ENCODE data around the gene TAF4. TPM values are rescaled to one million over a fixed set of nuclear protein-coding genes. Genes with fewer than 3 reads are reported as not detected.

Gene TAF4
- total RNA-seq, 1 experiment from 2014 or later = 21.0 TPM

DNA sequence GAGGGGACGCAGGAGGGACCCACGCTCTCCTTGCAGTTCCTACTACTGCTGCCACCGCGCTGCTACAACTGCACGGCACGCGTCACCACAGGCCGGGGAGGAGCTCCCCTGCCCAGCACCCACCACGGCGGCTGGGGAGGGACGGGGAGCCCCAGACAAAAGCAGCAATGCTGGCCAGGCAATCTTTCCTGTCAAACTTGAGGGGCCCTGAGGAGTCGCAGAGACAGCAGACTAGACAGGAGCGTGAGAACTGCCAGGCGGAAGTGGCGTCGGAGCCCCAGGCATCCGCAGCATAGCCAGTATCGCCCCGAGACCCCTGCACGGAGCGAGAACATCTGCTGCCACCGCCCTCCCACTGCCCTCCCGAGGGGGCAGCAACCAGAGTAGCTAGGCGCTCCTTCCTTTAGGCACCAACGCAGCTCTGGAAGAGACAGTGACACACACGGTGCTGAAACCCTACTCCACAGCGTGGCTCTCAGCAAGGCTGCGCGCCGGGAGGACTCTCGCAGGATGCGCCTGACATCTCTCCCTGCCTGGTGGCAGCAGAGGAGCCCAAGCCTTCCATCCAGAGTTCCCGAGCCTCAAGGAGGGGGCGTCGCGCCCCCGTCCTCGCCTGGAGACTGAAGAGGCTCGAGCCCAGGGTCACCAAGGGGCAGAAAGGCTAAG is 2.2 kb downstream of the TAF4 start:
- Histone ChIP-seq H3K27ac (ENCODE audit: low read length) (peak overlapping the region; percentile 44), H3K4me3 (ENCODE audit: low read depth in 2 of 2, low read length in 2 of 2) (peak overlapping the region; percentile 43 to 45), H3K27me3 (ENCODE audit: control insufficient read depth, insufficient read depth, low read length) (no peaks in the 10 kb centered on the region), H3K36me3 (ENCODE audit: control insufficient read depth, insufficient read depth, low read length) (no peaks in the 10 kb centered on the region), H3K9me3 (ENCODE audit: control insufficient read depth, insufficient read depth, low read depth, low read length) (no peaks in the 10 kb centered on the region), H3K4me1 (ENCODE audit: control insufficient read depth, insufficient read depth, low read length) (peaks cover 27% of the 10 kb centered on the region)
- CTCF ChIA-PET = no interaction called here
- in situ Hi-C loops (cut with HindIII; ENCODE audit: low pct_unique_long_range_greater_than_20kb, low sequenced_read_pairs) (no loop called here), intact Hi-C loops (cut with micrococcal nuclease; ENCODE audit: unreplicated experiment) (no loop called here)
- no peak for ATAC-seq
- DNase-seq (ENCODE audit: low read depth, low spot score) = no peak
- POLR2A ChIA-PET = no interaction called here
- TF ChIP-seq SIN3A (IDR thresholded peaks at IDR 0.05; ENCODE audit: borderline replicate concordance, insufficient read depth, low read depth, low read length) = no peak
- TF ChIP-seq TCF7L2 (IDR thresholded peaks at IDR 0.05; ENCODE audit: low read depth, low read length) = no peak
- no peak for TF ChIP-seq POLR2AphosphoS5 (IDR thresholded peaks at IDR 0.05; ENCODE audit: low read depth, low read length)
- TF ChIP-seq REST (IDR thresholded peaks at IDR 0.05; ENCODE audit: insufficient read depth in 1 of 2, low read depth in 2 of 2, low read length in 1 of 2) = no peak
- TF ChIP-seq CTCF (IDR thresholded peaks at IDR 0.05) = no peak
- no TSS peak for BruUV-seq (replicated peaks)

DNA sequence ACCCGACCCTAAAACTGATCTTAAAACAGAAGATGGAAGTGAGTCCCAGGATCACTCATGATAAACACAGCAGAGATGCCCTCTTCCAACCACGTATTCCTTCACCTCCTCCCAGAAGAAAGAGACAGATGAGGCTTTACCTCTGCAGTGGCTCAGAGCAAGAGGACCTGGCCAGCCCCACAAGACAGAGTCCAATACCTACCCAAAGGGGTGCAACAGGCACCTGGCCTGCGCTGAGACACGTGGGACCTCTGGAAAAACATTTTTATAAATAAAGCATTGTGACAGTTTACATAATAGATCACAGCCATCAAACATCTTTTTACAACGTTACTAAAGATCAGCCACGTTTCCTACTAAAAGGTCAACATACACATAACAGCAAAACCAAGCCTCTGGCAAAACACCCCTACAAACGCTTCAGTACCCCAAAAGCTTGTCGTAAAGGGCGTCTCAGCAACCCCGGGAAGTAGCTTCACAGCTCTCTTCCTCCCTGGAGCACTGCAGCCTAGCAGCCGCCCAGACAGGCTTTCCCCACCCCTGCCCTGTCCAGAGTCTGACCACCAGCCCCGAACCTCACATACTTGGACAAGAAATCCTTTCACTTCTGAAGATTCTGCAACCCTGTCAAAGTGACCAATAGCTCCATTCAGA is 2.9 kb downstream of the TAF4 start:
- H3K4me1 ChIP-seq (ENCODE audit: control insufficient read depth, insufficient read depth, low read length) = peaks cover 27% of the 10 kb centered on the region
- H3K27ac ChIP-seq (ENCODE audit: low read length) = 0 out of 2 replicates have a peak overlapping the region, but pooled peaks have one; percentile 41
- no peak overlapping the region for H3K4me3 ChIP-seq (ENCODE audit: low read depth in 2 of 2, low read length in 2 of 2)
- no peaks in the 10 kb centered on the region for H3K27me3 ChIP-seq (ENCODE audit: control insufficient read depth, insufficient read depth, low read length)
- intact Hi-C loops (cut with micrococcal nuclease; ENCODE audit: unreplicated experiment) = no loop called here
- CTCF ChIA-PET = no interaction called here
- no peaks in the 10 kb centered on the region for H3K9me3 ChIP-seq (ENCODE audit: control insufficient read depth, insufficient read depth, low read depth, low read length)
- H3K36me3 ChIP-seq (ENCODE audit: control insufficient read depth, insufficient read depth, low read length) = no peaks in the 10 kb centered on the region
- in situ Hi-C loops (cut with HindIII; ENCODE audit: low pct_unique_long_range_greater_than_20kb, low sequenced_read_pairs) = no loop called here
- no peak for TF ChIP-seq CTCF (IDR thresholded peaks at IDR 0.05)
- TF ChIP-seq REST (IDR thresholded peaks at IDR 0.05; ENCODE audit: insufficient read depth in 1 of 2, low read depth in 2 of 2, low read length in 1 of 2) = no peak
- no peak for TF ChIP-seq POLR2AphosphoS5 (IDR thresholded peaks at IDR 0.05; ENCODE audit: low read depth, low read length)
- TF ChIP-seq SIN3A (IDR thresholded peaks at IDR 0.05; ENCODE audit: borderline replicate concordance, insufficient read depth, low read depth, low read length) = no peak
- no peak for TF ChIP-seq TCF7L2 (IDR thresholded peaks at IDR 0.05; ENCODE audit: low read depth, low read length)
- BruUV-seq (replicated peaks) = TSS peak; percentile 86
- DNase-seq (ENCODE audit: low read depth, low spot score) (no peak), ATAC-seq (no peak)
- POLR2A ChIA-PET = no interaction called here

All from Panc1 (cell line).